Natural killer cell treated with Interleukin-12 subunit alpha and Interleukin-12 subunit beta and Interleukin-15 and Interleukin-18, amount 100 ng/mL, for 72 hours (primary cell): ENCODE measurements around the gene ANXA2. TPM values are rescaled to one million over a fixed set of nuclear protein-coding genes. Genes with fewer than 3 reads are reported as not detected.
A peak's percentile ranks its signal among the peaks of the same experiment; 100 is the strongest.

Source experiments
- ATAC-seq, 2 donors: fragments of 150-1000 bp; cut with Tn5 transposase in 1 of 2; sonication (Bioruptor Pico), chemical (Tn5 transposase) in 1 of 2; 2 replicates each; pipeline ENCODE4 v1.10.0; 2021
- DNase-seq: peaks from one replicate; pipeline ENCODE4 v3.0.0; 2022; ENCODE audit warnings: low spot score
- H3K27ac Mint-ChIP-seq, 2 donors: 1 replicate in 1 of 2; 2 replicates in 1 of 2; pipeline ENCODE4 v1.8.0; 2022; ENCODE audit warnings: mixed read lengths in 2 of 2, mild to moderate bottlenecking in 1 of 2, moderate library complexity in 1 of 2
- H3K27me3 Mint-ChIP-seq, 2 donors: 1 replicate in 1 of 2; 2 replicates in 1 of 2; pipeline ENCODE4 v1.8.0; 2022; ENCODE audit warnings: mixed read lengths in 2 of 2
- H3K36me3 Mint-ChIP-seq: one replicate; pipeline ENCODE4 v1.8.0; 2022; ENCODE audit warnings: mixed read lengths
- H3K4me1 Mint-ChIP-seq, 2 donors: 1 replicate in 1 of 2; 2 replicates in 1 of 2; pipeline ENCODE4 v1.8.0; 2022; ENCODE audit warnings: low read depth in 2 of 2, mixed read lengths in 2 of 2, mild to moderate bottlenecking in 1 of 2
- H3K4me3 Mint-ChIP-seq: one replicate; pipeline ENCODE4 v1.8.0; 2022; ENCODE audit warnings: mixed read lengths
- H3K9me3 Mint-ChIP-seq: 2 replicates; pipeline ENCODE4 v1.8.0; 2022; ENCODE audit warnings: mixed read lengths
- total RNA-seq, 2 donors: library from RNA; stranded (reverse); gene quantifications; one replicate each; pipeline ENCODE4 v1.2.3, GENCODE V29; 2022

ANXA2 gene
- total RNA-seq, result 100 to 1,000 TPM in 1 of 2 donors, 10 to 100 TPM in 1; 95.1 to 137 TPM

GRCh38 chr15:60397772-60398445 lies at the start of gene ANXA2:
ANXA2 (minus strand) TSS chr15:60397986; CDS start chr15:60386075, 11,911 bp downstream.
- Mint-ChIP-seq H3K36me3 (peaks cover 10% of the 10 kb centered on the region), H3K9me3 (no peaks in the 10 kb centered on the region), H3K4me1 (peaks cover 35 to 42% of the 10 kb centered on the region in 2 donors), H3K27me3 (no peaks in the 10 kb centered on the region), H3K27ac (peak within 1 kb of the TSS; percentile 68 to 85), H3K4me3 (peak within 1 kb of the TSS; percentile 92)
- DNase-seq (peak; percentile 87), ATAC-seq (peak; percentile 90 to 93)

DNA sequence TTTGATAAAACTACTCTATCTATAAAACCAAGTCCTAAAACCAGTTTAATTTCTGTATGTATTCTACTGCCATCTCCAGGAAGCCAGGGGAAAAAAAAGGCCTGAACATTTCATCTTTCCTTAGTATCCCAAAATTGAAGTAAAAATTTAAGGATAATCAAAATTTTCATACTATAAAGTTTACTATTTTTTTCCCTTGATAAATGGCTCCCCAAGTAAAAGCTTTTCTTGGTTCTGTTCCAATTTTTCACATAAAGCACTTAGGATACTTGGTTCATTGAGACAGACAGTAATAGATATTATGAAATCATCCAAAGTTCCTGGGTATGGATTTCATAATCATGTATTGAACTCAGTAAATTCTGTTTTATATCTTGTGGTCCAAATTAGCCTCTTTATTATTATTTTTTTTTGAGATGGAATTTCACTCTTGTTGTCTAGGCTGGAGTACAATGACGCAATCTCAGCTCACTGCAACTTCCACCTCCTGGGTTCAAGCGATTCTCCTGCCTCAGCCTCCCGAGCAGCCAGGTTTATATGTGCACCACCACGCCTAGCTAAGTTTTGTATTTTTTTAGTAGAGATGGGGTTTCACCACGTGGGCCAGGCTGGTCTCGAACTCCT lies 46.6 kb upstream of the ANXA2 start:
- no peak for DNase-seq
- no peak for ATAC-seq
- H3K4me1 Mint-ChIP-seq, result no peaks in the 10 kb centered on the region

GRCh38 chr15:60442763-60443162 lies 45.0 kb upstream of the ANXA2 start:
- H3K36me3 Mint-ChIP-seq, result no peaks in the 10 kb centered on the region
- no peak overlapping the region for H3K27ac Mint-ChIP-seq
- no peaks in the 10 kb centered on the region for H3K9me3 Mint-ChIP-seq
- H3K4me1 Mint-ChIP-seq, result no peaks in the 10 kb centered on the region
- H3K4me3 Mint-ChIP-seq, result no peak overlapping the region
- DNase-seq (no peak), ATAC-seq (no peak)
- H3K27me3 Mint-ChIP-seq, result no peaks in the 10 kb centered on the region

More for the DNA sequence above, 46.6 kb upstream of the ANXA2 start:
- no peaks in the 10 kb centered on the region for H3K36me3 Mint-ChIP-seq
- no peak overlapping the region for H3K27ac Mint-ChIP-seq
- no peak overlapping the region for H3K4me3 Mint-ChIP-seq
- H3K27me3 Mint-ChIP-seq, result no peaks in the 10 kb centered on the region
- no peaks in the 10 kb centered on the region for H3K9me3 Mint-ChIP-seq

GRCh38 chr15:60442031-60442650 lies 44.4 kb upstream of the ANXA2 start:
- H3K27me3 Mint-ChIP-seq, result no peaks in the 10 kb centered on the region
- H3K36me3 Mint-ChIP-seq, result no peaks in the 10 kb centered on the region
- H3K9me3 Mint-ChIP-seq, result no peaks in the 10 kb centered on the region
- H3K4me3 Mint-ChIP-seq, result no peak overlapping the region
- no peak for ATAC-seq
- DNase-seq, result no peak
- H3K27ac Mint-ChIP-seq, result no peak overlapping the region
- no peaks in the 10 kb centered on the region for H3K4me1 Mint-ChIP-seq

DNA sequence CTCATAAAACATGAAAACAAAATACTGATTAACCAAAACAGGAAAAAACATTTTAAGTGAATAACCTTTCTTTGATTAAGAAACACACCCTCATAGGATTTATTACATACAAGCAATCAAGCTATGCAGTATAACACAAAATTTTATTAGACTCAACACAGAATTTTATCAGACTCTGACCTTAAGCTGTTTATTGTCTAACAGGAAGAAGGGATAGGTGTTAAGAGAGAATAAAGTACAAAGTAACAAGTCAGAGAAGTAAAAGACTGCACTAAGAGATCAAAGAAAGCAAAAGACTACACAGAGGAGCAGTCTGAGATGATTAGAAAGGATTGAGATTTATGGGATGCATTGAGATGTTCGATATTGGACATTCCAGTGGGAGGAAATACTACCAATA lies 43.5 kb upstream of the ANXA2 start:
- H3K36me3 Mint-ChIP-seq, result no peaks in the 10 kb centered on the region
- no peak overlapping the region for H3K4me3 Mint-ChIP-seq
- no peak overlapping the region for H3K27ac Mint-ChIP-seq
- H3K27me3 Mint-ChIP-seq, result no peaks in the 10 kb centered on the region
- no peak for DNase-seq
- no peak for ATAC-seq
- H3K9me3 Mint-ChIP-seq, result no peaks in the 10 kb centered on the region
- no peaks in the 10 kb centered on the region for H3K4me1 Mint-ChIP-seq

- H3K36me3 Mint-ChIP-seq, result no peaks in the 10 kb centered on the region
- DNase-seq (no peak), ATAC-seq (no peak)
- H3K4me3 Mint-ChIP-seq, result no peak overlapping the region
- H3K9me3 Mint-ChIP-seq, result no peaks in the 10 kb centered on the region
- no peaks in the 10 kb centered on the region for H3K4me1 Mint-ChIP-seq
- H3K27ac Mint-ChIP-seq, result no peak overlapping the region
- no peaks in the 10 kb centered on the region for H3K27me3 Mint-ChIP-seq
These were observed 40.9 kb upstream of the ANXA2 start for GRCh38 chr15:60438646-60439045.

DNA sequence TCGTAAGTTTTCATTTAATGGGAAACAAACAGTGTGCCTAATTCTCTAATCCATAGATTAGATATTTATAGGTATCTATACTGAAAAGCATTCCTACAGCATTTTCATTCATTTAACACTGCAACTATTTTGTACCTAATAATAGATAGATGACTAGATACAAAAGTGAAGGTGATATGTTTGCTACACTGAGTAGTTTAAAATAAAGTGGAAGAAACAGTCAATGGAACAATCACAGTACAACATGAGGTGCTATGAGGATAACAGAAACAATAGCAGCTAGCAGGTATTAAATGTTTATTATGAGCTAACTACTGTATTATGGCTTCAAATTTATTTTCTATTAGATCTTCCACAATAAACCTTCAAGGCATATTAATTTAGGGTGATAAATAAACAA lies 31.1 kb upstream of the ANXA2 start:
- no peaks in the 10 kb centered on the region for H3K4me1 Mint-ChIP-seq
- H3K27ac Mint-ChIP-seq, result no peak overlapping the region
- H3K36me3 Mint-ChIP-seq, result peaks cover 10% of the 10 kb centered on the region
- ATAC-seq, result no peak
- no peaks in the 10 kb centered on the region for H3K27me3 Mint-ChIP-seq
- no peaks in the 10 kb centered on the region for H3K9me3 Mint-ChIP-seq
- DNase-seq, result no peak
- H3K4me3 Mint-ChIP-seq, result no peak overlapping the region

DNA sequence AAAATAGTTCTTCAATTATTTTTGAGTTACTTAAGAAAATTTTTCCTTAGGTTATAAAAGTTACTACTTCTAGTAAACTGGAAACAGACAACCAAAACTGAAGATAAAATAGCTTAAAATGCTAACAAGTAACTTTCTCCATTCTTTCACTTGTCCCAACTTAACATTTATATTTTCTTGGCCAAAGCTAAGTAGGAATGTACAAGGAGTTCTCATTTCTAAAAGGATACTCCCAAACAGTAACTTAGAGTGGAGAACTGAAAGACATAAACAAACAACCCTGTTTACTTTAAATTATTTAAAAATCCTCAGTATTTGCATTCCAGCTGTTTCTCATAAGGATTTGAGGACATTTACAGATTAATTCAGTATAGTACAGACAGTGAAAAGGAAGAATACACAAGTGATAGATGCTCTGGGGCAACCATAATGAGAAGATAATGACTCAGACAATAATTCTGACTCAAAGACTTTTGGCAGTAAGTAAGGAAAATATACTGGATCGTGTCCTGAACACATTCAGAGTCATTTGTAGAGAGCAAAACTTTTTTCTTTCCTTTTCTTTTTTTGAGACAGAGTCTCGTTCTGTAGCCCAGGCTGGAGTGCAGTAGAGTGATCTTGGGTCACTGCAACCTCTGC lies 29.2 kb upstream of the ANXA2 start:
- Mint-ChIP-seq H3K27ac (no peak overlapping the region), H3K4me1 (no peaks in the 10 kb centered on the region), H3K9me3 (no peaks in the 10 kb centered on the region), H3K36me3 (peaks cover 10% of the 10 kb centered on the region), H3K4me3 (no peak overlapping the region), H3K27me3 (no peaks in the 10 kb centered on the region)
- DNase-seq (no peak), ATAC-seq (no peak)

GRCh38 chr15:60425461-60425860 lies 27.7 kb upstream of the ANXA2 start:
- H3K9me3 Mint-ChIP-seq, result no peaks in the 10 kb centered on the region
- ATAC-seq (no peak), DNase-seq (no peak)
- H3K4me1 Mint-ChIP-seq, result peaks cover 0 to 3% of the 10 kb centered on the region in 2 donors
- H3K4me3 Mint-ChIP-seq, result no peak overlapping the region
- H3K36me3 Mint-ChIP-seq, result peaks cover 7% of the 10 kb centered on the region
- H3K27me3 Mint-ChIP-seq, result no peaks in the 10 kb centered on the region
- no peak overlapping the region for H3K27ac Mint-ChIP-seq

DNA sequence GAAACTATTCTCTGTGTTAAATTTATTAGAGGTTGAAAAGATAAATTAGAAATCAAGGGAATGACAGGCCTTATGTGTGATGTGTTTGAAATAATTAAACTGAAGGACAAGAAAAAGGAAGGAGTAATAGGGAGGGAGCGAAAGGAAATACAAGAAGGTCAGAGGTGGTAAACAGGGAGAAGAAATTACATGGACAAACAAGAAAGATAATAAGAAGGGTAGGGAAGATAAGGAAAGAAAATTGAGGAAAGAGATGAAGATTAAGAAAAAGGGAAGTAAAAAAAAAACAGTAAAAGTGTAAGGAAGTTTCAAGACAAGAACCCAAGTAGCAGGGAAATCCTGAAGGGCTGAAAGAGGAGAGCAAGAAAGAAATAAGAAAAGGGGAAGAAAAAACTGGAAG lies 26.2 kb upstream of the ANXA2 start:
- no peaks in the 10 kb centered on the region for H3K27me3 Mint-ChIP-seq
- H3K36me3 Mint-ChIP-seq, result peaks cover 11% of the 10 kb centered on the region
- H3K9me3 Mint-ChIP-seq, result no peaks in the 10 kb centered on the region
- DNase-seq (no peak), ATAC-seq (no peak)
- no peak overlapping the region for H3K4me3 Mint-ChIP-seq
- H3K4me1 Mint-ChIP-seq, result peaks cover 3 to 6% of the 10 kb centered on the region in 2 donors
- H3K27ac Mint-ChIP-seq, result no peak overlapping the region

GRCh38 chr15:60423537-60423936 lies 25.8 kb upstream of the ANXA2 start:
- Mint-ChIP-seq H3K9me3 (no peaks in the 10 kb centered on the region), H3K36me3 (peaks cover 11% of the 10 kb centered on the region), H3K4me3 (no peak overlapping the region), H3K27ac (no peak overlapping the region), H3K27me3 (no peaks in the 10 kb centered on the region), H3K4me1 (peaks cover 3 to 6% of the 10 kb centered on the region in 2 donors)
- ATAC-seq (no peak), DNase-seq (no peak)

DNA sequence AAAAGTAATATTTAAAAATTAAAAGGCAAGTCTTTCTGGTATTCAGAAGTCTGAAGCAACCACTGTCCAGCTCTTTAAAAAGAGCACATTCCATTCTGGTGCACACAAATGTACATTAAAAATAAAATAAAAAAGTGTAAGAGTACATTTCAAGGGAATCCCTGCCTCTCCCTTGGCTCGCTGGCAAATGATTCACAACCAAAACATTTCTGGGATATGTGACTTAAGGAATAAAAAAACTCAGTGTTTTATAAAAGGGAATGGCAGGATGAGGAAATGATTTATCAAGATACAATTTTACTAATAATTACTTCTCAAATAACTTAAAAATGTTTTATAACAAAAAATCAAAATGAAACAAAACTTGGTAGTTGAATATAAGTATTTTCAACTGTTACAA lies 23.8 kb upstream of the ANXA2 start:
- no peak overlapping the region for H3K27ac Mint-ChIP-seq
- no peaks in the 10 kb centered on the region for H3K9me3 Mint-ChIP-seq
- no peaks in the 10 kb centered on the region for H3K27me3 Mint-ChIP-seq
- H3K4me3 Mint-ChIP-seq, result no peak overlapping the region
- ATAC-seq (no peak), DNase-seq (no peak)
- H3K4me1 Mint-ChIP-seq, result peaks cover 3 to 6% of the 10 kb centered on the region in 2 donors
- peaks cover 7% of the 10 kb centered on the region for H3K36me3 Mint-ChIP-seq

- DNase-seq (no peak), ATAC-seq (no peak)
- H3K27me3 Mint-ChIP-seq, result no peaks in the 10 kb centered on the region
- H3K27ac Mint-ChIP-seq, result no peak overlapping the region
- H3K4me1 Mint-ChIP-seq, result peaks cover 3 to 6% of the 10 kb centered on the region in 2 donors
- peaks cover 7% of the 10 kb centered on the region for H3K36me3 Mint-ChIP-seq
- no peak overlapping the region for H3K4me3 Mint-ChIP-seq
- H3K9me3 Mint-ChIP-seq, result no peaks in the 10 kb centered on the region
These were observed 22.5 kb upstream of the ANXA2 start for GRCh38 chr15:60420203-60420716.

- Mint-ChIP-seq H3K27me3 (no peaks in the 10 kb centered on the region), H3K27ac (no peak overlapping the region), H3K4me3 (no peak overlapping the region), H3K4me1 (peaks cover 3 to 6% of the 10 kb centered on the region in 2 donors), H3K36me3 (peaks cover 7% of the 10 kb centered on the region), H3K9me3 (no peaks in the 10 kb centered on the region)
- no peak for ATAC-seq
- no peak for DNase-seq
These were observed 22.0 kb upstream of the ANXA2 start for GRCh38 chr15:60419753-60420152.
